ENCODE results near the gene CRK. TPM values are rescaled to one million over a fixed set of nuclear protein-coding genes. Genes with fewer than 3 reads are reported as not detected.

The CRK gene
- total RNA-seq, 1 experiment from 2014 or later = 41.8 TPM

- intact Hi-C loops (cut with micrococcal nuclease) = no loop called here
- peak; percentile 98 for ATAC-seq
- peaks cover 8% of the 10 kb centered on the region for H3K36me3 ChIP-seq (ENCODE audit: low read depth, low read length)
- H3F3A ChIP-seq (ENCODE audit: low read length, unreplicated experiment) = no peaks in the 10 kb centered on the region
- H2AFZ ChIP-seq (ENCODE audit: low read length) = peak within 1 kb of the TSS; percentile 73
- H3K4me3 ChIP-seq (ENCODE audit: low read length) = peak within 1 kb of the TSS; percentile 79
- H3K9ac ChIP-seq (ENCODE audit: low read length) = peak within 1 kb of the TSS; percentile 98
- TF ChIP-seq EZH2 (IDR thresholded peaks at IDR 0.05; ENCODE audit: low read length, unreplicated experiment) = no peak
- TF ChIP-seq EZH2phosphoT487 (IDR thresholded peaks at IDR 0.05; ENCODE audit: borderline replicate concordance, low read length) = no peak
- no peak for TF ChIP-seq CTCF (conservative IDR thresholded peaks at IDR 0.05; ENCODE audit: low read depth, low read length)
- peak within 1 kb of the TSS; percentile 92 for H3K4me2 ChIP-seq (ENCODE audit: low read length)
- ChIA-PET CTCF (no interaction called here), POLR2A (ENCODE audit: unreplicated experiment) (no interaction called here)
- peaks cover 8% of the 10 kb centered on the region for H3K4me1 ChIP-seq (ENCODE audit: insufficient read depth, low read length)
- no peaks in the 10 kb centered on the region for H3K27me3 ChIP-seq (ENCODE audit: low read length)
- H3K9me2 ChIP-seq (replicated peaks; ENCODE audit: low read length) = no peaks in the 10 kb centered on the region
- peaks cover 52% of the 10 kb centered on the region for H3K79me2 ChIP-seq (ENCODE audit: low read length)
- H3K9me3 ChIP-seq (ENCODE audit: low read length) = no peaks in the 10 kb centered on the region
- peak within 1 kb of the TSS; percentile 83 for H3K27ac ChIP-seq (ENCODE audit: low read length)
- peak; percentile 92 for DNase-seq
- no TSS peak for BruUV-seq (replicated peaks)
- peaks cover 41% of the 10 kb centered on the region for H4K20me1 ChIP-seq (ENCODE audit: low read length)
Observed at GRCh38 chr17:1399679-1400512, 56.1 kb downstream of the CRK start, which contains the start of gene YWHAE. Gene YWHAE (minus strand): TSS chr17:1400222. CDS start chr17:1400110, 112 bp downstream.

DNA sequence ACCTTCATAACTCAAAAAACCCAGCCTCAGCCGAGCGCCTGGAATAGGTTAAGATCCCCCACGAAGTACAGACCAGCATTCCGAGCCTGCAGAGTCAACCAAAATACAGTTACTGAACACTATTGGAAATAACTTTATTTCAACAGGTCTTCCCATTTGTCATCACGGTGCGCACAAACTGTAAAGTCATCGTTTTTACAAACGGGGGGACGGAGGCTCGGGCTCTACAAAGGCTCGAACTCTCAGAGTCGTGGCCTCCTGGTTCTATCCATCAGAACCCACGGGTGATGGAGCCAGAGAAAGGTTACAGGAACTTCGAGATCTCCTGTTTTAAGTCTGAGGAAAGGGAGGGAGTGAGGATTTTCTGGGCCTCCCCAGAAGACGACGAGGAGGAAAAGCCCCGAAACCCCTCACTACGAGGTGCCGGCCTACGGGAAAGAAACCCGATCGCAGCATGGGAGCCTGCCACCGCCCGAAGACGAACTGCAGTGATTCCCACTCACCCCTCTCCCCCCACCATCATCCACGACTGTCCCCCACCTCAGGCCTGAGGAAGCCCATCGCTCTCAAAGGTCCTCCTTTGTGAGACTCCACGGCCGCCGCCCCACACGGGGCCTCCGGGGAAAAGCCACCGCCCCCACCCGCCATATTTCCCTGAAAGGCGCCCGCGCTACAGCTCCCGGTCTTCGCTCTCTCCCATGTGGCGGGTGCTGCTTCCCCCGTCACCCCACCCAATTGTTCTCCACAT, 56.9 kb downstream of the CRK start:
- intact Hi-C loops (cut with micrococcal nuclease) = no loop called here
- no peak for ATAC-seq
- no peak for TF ChIP-seq CTCF (conservative IDR thresholded peaks at IDR 0.05; ENCODE audit: low read depth, low read length)
- no peak for TF ChIP-seq EZH2 (IDR thresholded peaks at IDR 0.05; ENCODE audit: low read length, unreplicated experiment)
- no peak for TF ChIP-seq EZH2phosphoT487 (IDR thresholded peaks at IDR 0.05; ENCODE audit: borderline replicate concordance, low read length)
- peak overlapping the region; percentile 92 for H3K4me2 ChIP-seq (ENCODE audit: low read length)
- H3K9me2 ChIP-seq (replicated peaks; ENCODE audit: low read length) = no peaks in the 10 kb centered on the region
- ChIA-PET CTCF (no interaction called here), POLR2A (ENCODE audit: unreplicated experiment) (no interaction called here)
- peaks cover 8% of the 10 kb centered on the region for H3K4me1 ChIP-seq (ENCODE audit: insufficient read depth, low read length)
- H3K27ac ChIP-seq (ENCODE audit: low read length) = peak overlapping the region; percentile 83
- no TSS peak for BruUV-seq (replicated peaks)
- peaks cover 59% of the 10 kb centered on the region for H3K79me2 ChIP-seq (ENCODE audit: low read length)
- no peak overlapping the region for H2AFZ ChIP-seq (ENCODE audit: low read length)
- H3F3A ChIP-seq (ENCODE audit: low read length, unreplicated experiment) = no peaks in the 10 kb centered on the region
- peaks cover 8% of the 10 kb centered on the region for H3K36me3 ChIP-seq (ENCODE audit: low read depth, low read length)
- H3K27me3 ChIP-seq (ENCODE audit: low read length) = no peaks in the 10 kb centered on the region
- no peak for DNase-seq
- peak overlapping the region; percentile 98 for H3K9ac ChIP-seq (ENCODE audit: low read length)
- peak overlapping the region; percentile 79 for H3K4me3 ChIP-seq (ENCODE audit: low read length)
- peaks cover 49% of the 10 kb centered on the region for H4K20me1 ChIP-seq (ENCODE audit: low read length)
- H3K9me3 ChIP-seq (ENCODE audit: low read length) = no peaks in the 10 kb centered on the region

All from PC-3 (cell line).